Left hindlimb (tissue), 1 donor: ENCODE data around the gene ARCN1.
A peak's percentile ranks its signal among the peaks of the same experiment; 100 is the strongest.

Experiments
- DNase-seq: peaks from one replicate; pipeline ENCODE4 v3.0.0-alpha.2; 2018

The ARCN1 gene

DNA sequence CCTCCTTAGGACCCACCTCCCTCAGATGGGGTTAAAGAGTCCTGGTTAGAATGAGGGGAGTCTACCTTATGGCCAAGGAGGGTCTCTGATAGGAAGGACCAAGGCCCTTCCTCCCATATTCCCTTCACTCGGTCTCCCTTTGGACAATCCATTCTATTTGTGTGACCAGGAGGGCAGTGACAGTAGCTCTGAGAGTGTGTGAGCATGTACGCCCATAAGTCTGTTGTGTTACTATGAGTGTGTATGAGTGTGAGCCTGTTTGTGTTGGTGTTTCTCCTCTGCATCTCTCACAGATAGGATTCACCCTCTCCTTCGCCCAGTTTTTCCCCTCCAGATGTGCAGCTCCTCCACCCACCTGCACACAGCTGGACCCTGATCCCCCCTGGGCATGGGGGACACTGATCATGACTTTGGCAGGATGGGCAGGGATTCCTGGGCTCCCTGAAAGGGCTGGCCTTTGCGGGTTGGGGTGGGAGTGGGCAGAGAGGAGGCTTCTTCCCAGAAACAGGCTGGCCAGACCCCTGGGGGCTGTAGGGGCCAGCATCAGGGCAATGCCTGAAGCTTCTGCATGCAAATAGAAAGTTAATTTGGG, 49.7 kb downstream of the ARCN1 start:
- peak; percentile 42 for DNase-seq

DNA sequence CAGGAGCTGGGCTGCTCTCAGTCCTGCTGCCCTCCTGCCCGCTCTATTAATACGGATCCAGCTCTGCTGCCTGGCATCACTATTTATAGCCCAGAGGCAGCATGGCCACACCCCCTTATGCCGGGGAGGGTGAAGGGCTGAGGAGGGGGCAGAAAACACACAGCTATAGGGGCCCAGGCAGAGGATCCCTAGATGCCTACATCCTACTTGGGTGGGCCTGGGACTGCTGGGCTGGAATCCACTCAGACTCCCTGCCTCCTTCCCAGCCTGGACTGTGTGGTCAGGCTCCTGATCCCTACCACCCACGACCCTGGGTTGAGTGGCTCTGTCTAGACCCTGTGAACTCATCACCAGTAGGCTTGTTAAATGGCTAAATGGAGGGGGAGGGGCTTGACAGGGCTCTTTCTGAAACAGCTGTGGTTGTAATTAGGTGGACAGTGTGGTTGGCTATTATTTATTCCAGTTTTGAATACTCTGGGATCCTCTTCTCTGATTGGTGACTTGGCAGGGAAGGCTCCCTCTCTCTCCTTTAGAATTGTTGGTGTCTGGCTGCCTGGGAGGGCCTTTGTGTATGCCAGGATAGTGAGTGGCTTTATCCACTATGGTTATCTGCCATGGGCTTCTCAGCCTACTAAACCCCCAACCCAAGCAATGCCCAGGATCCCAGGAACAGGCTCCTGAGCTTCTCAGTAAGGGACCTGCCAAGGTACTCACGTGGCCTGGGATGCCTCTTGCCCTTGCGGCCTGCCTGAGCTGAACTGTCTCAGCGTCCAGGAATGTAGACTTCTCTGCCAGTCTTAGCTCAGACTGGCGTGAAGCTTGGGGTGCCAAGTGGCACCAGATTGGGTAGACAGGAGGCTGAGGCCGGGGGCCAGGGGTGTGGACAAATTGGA, 50.4 kb downstream of the ARCN1 start:
- peak; percentile 70 for DNase-seq

DNA sequence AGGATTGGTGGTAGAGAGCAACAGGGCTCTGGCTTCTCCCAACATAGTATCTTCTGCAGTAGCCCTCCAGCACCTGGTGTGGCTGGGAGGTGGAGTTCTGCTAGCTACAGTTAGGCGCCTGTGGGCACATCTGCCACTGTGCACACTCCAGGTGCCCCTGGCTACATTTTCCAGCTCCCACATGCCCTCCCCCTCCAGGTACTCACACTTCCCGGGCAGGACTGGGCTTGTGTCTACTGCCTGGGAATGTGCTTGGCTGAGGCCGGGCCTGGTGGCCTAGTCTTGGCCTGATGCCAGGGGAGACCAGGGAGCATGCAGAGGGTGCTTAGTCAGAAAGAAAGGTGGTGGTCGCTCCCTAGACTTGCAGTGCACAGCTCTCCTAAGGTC, 51.1 kb downstream of the ARCN1 start:
- DNase-seq, result peak; percentile 53

DNA sequence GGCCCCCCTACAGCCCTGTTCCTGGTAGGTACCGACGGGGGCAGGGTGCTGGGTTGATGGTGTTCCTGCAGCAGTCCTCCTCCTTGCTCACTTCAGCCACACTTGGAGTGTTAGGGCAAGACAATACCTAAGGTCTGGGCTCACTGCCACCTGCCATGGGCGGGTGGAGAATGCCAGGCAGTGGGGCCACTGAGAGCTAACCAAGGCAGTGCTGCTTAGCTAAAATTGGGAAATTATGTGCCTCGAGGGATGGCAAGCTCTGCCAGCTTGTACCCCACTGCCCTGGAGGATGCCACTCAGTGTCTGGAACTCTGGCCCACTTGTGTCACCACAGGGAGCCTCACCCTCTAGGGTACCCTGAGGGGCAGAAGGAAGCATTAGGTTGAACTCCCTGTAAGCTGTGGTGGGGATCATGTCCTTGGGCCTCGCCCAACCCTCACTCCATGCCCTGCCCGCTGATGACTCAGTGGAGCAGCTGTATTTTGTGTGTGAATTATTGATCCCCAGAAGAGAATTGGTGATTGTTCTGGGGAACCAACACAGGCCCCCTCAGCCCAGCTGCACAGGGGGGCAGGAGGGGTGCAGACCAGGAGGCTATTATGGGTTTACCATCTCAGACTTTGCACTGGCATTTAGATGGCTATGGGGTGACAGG, 53.0 kb downstream of the ARCN1 start:
- DNase-seq, result peak; percentile 26

DNA sequence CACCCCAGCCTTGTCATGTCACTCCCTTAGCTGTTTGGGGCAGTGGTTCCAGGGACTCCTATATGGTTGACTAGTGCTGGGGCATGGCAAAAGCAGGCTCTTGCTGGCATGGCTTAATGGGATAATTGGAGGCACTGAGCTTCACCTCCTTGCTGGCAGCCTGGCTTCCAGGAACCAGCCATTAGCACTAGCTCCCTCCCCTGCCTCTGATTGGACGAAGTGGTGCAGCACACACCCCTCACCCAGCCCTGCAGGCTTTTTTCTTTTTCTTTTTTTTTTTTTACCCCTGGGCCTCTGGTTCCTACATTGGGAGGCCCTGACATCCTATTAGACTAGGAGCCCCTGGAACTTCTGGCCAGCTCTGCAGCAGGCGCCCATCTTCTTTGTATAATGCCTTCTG, 53.8 kb downstream of the ARCN1 start:
- no peak for DNase-seq

DNA sequence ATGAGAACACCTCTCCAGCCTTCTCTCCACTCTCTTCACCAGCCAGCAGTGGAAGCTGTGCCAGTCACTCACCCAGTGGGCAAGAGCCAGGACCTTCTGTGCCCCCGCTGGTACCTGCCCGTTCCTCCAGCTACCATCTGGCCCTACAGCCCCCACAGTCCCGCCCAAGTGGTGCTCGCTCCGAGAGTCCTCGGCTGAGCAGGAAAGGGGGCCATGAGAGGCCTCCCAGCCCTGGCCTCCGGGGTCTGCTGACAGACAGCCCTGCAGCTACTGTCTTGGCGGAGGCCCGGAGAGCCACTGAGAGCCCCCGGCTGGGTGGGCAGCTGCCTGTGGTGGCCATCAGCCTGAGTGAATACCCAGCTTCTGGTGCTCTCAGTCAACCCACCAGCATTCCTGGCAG, 55.4 kb downstream of the ARCN1 start:
- DNase-seq, result no peak

DNA sequence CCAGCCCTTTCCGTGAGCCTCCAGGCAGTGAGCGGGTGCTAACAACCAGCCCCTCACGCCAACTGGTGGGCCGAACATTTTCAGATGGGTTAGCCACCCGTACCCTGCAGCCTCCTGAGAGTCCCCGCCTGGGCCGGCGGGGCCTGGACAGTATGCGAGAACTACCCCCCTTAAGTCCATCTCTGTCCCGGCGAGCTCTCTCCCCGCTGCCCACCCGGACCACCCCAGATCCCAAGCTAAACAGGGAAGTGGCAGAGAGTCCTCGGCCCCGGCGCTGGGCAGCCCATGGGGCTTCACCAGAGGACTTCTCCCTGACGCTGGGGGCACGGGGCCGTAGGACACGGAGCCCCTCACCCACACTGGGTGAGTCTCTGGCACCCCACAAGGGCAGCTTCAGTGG, 55.8 kb downstream of the ARCN1 start:
- no peak for DNase-seq

DNA sequence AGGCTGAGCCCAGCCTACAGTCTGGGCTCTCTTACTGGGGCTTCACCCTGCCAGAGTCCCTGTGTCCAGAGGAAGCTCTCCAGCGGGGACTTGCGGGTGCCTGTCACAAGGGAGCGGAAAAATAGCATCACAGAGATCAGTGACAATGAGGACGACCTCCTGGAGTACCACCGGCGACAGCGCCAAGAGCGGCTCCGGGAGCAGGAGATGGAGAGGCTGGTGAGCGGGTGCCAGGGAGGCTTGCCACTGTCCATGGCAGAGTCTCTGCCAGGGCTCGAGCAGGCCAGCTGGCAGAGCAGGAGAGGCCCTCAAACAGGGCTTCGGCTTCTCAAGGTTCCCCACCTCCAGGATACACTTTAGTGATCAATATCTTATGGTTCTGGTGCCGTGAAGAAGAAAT, 56.2 kb downstream of the ARCN1 start:
- no peak for DNase-seq

DNA sequence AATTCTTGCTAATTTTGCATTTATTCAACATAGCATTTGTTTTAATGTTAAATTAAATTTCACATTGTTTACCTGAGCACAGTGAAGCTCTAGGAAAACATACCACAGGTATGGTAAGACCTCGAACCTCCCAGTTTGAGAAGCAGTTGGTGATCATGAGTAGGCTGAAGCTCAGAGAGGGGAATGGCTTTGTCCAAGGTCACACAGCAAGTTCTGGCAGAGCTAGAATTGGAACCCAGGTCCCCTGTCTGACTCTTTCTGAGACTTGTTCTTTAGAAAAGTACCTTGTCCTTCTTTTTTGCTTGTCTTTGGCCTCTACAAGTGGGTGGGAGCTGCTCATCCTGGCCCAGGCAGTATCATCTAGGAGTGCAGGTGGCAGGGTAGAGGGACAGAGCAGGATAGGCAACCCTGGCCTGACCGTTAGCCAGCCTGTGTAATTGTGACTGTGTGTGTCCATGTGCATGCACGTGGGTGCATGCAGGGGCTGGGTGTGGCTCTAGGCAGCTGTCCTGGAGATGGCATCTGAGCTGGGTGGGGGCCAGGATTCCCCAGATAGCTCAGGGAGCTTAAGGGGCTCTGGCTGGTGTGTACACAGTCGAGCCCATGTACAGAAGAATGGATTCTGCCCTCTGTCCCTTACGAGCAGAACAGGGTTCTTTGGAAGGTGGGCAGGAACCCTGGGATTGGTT, 56.8 kb downstream of the ARCN1 start:
- DNase-seq, result no peak

DNA sequence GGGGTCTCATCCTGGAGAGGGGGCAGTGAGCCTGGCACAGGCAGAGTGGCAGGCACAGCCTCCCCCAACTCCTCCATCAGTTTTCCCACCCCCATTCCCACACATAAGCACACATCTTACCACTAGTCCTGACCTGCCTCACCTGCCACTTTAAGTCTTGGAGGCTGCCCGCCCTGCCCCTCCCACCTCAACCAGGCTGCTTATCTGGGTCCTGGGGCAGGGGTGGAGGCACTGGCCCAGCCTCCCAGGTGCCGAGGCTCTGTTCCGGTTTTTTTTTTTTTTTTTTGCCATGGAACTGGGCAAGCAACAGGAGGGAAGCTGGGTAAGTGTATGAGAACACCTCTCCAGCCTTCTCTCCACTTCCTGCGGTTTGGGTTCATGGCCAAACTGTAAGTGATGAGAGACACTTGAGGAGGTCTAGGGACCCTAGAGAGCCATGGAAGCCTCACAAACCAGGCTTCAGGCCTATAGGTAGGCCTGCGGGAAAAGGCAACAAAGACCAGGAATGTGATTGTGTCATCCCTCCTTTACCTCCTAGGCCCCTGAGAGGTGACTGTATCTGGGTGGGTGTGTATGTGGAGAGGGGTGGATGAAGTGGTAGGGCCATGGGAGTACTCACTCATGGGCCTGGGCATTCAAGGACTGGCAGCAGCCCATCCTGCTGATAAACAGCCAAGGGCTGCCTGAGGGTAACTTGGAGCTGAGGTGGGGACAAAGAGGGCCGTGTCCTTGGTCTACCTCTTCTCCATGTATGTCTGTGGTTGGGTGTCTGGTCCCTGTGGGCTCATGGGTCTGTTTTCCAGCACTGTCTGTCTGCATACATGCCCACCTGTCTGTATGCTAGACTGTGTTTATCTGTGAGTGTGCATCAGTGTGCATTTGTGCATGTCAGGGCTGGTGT, 57.8 kb downstream of the ARCN1 start:
- no peak for DNase-seq

DNA sequence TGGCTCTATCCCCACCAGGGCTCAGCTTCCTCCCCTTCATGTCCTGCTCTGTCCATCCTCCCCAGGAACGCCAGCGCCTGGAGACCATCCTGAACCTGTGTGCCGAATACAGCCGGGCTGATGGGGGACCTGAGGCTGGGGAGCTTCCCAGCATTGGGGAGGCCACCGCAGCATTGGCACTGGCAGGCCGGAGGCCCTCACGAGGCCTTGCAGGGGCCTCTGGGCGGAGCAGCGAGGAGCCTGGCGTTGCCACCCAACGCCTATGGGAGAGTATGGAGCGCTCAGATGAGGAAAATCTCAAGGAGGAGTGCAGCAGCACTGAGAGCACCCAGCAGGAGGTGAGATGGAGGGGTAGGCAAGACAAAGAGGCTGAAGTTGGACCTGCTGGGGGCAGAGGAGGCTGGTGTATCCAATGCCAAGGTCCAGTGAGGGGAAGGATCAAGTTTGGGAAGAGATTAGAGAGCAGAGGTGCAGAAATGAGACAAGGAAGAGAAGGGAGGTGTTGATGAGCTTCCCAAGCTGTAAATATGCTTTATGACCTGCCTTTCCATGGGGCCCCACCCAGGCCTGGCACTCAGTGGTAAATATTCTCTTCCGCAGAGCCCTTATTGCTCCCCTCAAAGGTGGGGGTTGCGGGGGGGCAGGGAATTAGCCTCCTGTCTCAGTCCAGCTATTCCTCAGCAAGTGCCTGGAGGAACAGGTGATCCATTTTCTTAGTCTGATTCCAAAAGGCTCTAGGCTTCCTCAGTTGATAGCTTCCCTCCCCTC, 59.1 kb downstream of the ARCN1 start:
- DNase-seq, result no peak

DNA sequence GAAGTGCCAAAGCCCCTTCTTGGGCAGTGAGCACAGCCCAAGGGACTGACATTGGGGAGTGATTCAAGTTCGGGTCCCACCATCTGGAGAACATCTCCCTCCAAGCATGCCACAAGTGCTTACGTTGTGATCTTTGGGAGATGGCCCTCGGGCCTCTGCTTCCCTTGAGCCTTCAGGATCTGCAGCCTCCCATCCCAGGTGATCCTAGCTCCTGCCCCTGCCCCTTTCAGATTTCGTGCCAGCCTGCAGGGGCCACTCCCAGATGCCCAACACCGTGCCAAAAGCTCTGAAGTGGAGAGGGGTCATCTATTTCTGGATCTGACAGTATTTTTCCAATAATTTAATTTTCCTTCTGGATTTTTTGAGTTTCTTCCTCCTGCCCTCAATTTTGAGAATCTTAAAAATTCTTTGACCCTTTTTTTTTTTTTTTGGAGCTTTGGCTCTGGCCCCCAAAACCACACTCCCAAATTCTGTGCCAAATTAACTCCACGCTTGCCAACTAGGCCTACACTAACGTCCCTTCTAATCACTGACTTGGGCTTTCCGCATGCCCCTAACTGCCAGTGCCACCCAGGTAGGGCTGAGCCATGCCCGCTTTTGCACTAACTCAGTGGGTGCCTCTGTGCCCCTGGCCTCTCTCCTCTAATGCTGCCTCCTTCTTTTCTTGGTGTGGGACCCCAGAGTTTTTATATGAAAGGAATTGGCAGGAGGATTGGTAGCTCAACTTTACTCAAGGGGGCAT, 60.5 kb downstream of the ARCN1 start:
- DNase-seq, result no peak

DNA sequence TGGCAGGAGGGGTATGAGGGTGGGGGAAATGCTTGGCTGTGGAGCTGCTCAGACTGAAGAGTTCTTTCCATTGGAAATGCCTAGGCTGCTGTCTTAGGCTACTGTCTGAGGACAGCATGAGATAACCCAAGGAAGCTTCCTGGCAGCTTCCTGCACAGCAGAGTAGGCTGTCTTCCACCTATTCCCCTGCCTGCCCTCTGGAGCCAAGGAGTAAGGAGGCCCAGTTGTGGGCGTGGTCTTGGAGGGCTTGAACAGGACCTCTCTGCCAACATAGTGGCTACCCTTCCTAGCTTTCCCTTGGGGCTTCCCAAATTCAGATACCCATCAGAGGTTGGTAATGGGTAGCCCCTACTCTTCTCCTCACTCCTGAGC, 61.1 kb downstream of the ARCN1 start:
- no peak for DNase-seq

DNA sequence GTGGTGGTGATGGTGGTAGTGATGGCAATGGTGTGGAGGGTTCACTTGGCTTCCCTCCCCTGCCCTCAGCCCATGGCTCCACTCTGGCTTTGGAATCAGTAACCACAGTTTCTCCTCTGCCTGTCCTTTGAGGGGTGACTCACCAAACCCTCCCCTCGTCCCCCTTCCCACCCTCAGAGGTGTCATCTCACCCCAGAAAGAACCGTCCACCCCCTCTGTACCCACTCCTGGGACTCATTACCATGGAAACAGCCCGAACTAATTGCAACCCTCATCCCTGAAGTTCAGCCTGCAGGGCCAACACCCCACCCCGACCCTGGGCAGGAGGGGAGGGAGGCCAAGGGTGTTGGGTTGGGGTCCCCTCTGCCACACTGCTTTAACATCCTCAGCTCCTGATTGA, 61.8 kb downstream of the ARCN1 start:
- DNase-seq, result no peak

DNA sequence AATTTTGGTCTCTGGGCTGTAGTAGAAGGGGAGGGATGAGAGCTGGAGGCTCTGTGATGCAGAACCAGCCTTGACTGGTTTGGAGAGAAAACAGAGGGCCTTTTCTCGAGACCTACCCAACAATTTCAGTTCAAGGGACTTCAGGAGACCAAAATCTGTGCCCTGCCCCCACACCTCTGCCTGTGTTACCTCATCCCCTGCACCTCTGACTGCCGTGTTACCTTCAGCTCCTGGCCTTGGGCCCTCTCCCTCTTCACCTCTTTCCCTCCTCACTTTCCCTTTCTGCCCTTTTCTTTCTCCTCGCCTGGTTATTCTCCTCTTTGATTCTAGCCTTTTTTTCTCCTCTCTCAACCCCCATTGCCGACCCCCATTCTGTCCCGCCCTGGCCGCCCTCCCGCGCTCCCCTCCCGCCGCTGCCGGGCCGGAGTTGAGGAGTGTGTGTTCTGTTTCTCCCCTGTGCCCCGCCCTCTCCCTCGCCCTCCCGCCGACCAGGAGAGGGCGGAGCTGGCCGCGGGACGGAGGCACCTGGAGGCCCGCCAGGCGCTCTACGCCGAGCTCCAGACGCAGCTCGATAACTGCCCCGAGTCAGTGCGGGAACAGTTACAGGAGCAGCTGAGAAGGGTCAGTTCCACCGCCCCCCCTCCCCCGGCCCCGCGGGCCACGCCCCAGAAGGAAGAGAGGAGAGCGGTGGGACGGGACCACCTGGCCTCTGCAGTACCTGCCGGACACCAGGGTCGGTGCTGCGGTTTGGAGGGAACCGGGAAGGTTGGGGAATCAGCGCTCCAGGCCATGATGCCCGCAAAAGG, 62.4 kb downstream of the ARCN1 start:
- peak; percentile 85 for DNase-seq

DNA sequence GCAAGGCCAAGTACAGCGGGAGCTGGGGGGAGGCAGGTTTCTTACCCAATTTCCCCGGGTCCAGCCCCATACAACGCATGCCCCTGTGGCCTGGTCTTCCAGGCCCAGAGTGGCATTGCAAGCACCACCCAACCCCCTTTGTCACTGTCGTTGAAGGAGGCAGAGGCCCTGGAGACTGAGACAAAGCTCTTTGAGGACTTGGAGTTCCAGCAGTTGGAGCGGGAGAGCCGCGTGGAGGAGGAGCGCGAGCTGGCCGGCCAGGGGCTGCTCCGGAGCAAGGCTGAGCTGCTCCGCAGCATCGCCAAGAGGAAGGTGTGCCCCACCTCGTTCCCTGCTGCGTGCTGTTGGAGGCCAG, 63.0 kb downstream of the ARCN1 start:
- no peak for DNase-seq

DNA sequence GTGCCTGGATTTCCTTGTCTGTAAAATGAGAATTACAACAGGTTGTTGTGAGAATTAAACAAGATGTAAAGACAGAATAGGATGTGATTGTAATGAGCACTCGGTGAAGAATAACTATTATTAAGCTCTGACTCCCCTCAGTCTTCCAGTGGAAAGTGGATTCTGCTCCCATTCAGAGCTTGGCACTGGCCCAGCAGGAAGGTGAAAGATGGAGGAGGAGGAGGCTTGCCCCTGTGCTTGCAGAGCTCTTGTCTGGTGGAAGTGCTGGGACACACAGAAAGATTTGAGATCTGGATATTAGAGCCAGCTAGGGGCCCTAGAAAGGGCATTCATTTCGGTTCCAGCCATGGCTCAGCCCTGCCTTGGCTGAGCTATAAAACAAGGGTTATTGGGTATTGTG, 63.4 kb downstream of the ARCN1 start:
- no peak for DNase-seq

DNA sequence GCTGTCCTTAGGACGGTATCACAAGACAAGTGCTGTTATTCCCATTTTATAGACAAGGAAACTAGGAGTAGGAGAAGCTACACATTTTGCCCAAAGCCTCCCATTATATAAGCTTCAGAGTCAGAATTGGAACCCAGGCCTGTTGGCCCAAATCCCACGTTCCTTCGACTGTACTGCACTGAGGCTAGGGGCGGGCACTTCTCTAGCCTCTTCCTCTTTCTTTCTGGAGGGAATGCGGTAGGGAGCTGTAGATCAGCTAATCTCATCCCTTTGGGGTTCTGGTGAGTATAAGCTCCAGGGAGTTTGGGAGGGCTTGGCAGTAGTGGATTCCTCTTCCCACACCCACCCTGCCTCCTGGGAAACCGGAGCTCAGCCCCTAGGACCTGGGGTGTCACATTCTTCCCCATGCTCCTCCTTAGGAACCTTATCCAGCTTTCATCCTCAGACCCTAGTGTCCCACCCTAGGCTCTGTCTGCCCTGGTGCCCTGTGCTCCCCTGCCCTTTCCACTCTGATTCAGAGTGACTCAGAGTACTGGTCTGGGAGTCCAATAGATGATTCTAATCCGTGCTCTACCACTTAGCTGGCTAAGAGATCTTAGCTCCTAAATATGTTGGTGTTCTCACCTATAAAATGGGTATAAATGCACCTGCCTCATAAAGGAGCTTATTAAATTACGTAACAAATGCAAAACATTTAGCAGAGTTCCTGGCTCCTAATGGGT, 64.5 kb downstream of the ARCN1 start:
- DNase-seq, result no peak

DNA sequence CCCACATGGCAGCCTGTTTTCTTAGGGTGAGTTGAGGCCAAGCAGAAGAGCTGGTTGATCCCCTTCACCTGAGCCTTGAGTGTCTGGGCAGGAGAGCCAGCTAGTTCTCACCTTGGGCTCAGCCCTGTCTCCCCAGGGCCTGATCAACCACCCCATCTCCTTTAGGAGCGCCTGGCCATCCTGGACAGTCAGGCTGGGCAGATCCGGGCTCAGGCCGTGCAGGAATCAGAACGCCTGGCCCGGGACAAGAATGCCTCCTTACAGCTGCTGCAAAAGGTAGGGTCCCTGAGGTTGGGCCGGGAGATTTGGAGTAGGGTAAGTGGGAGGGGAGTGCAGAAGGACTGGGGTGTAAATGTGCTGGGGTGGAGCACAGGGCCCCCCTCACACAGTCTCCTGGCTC, 66.5 kb downstream of the ARCN1 start:
- no peak for DNase-seq

DNA sequence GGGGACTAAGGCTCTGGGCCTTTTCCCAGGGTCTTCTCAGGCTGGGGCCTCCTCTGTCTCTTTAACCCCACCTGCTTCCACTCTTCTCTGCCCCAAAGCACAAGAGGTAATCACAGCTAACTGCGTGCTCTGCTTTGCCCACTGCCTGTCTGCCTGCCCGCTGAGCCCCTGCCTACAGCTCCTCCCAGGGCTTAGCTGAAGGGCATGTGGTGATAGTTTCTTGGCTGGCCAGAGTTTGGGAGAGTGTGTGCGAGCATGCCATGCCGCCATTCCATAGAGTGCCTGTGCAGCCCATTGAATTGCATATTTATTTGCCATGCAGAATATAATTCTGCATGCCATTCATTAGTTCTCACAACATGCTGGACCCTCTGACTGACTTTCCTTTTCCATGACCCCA, 67.7 kb downstream of the ARCN1 start:
- DNase-seq, result no peak
